SK-N-SH (cell line): ENCODE measurements around the gene GPC2. TPM values are rescaled to one million over a fixed set of nuclear protein-coding genes. Genes with fewer than 3 reads are reported as not detected.

ENCODE experiments used
- CTCF ChIA-PET: fragments of 300-600, 350-600 bp; formaldehyde crosslinking; extraction: SDS; loops from one replicate; lab custom pipeline; 2021; lab: Yijun Ruan, JAX
- POLR2A ChIA-PET: fragments of 350-600 bp; sonication (Branson Sonifier 250); formaldehyde crosslinking; extraction: SDS; loops from one replicate; lab custom pipeline; 2020; ENCODE audit warnings: antibody characterized with exemption, inconsistent platforms; lab: Yijun Ruan, JAX
- DNase-seq: peaks from one replicate; pipeline ENCODE4 v3.0.0; 2012
- H2AFZ ChIP-seq: fragments of 200-600 bp; sonication (generic); 2 replicates; pipeline ENCODE4 v1.8.1; 2016; ENCODE audit warnings: antibody characterized with exemption, mild to moderate bottlenecking, low read depth
- H3F3A ChIP-seq: fragments of 200-600 bp; sonication (generic); replicated peaks from 2 replicates; pipeline ENCODE3; 2016; ENCODE audit warnings: antibody characterized with exemption, mild to moderate bottlenecking; ENCODE audit not compliant: insufficient read depth
- H3K27ac ChIP-seq, 2 experiments: fragments of 200-500 bp in 1 of 2; fragments of 200-600 bp in 1 of 2; sonication (Bioruptor generic) in 1 of 2; sonication (generic), shearing (Covaris generic) in 1 of 2; 2 replicates each; pipeline versions ENCODE4 v1.5.1 to v1.6.1; 2014 to 2016; ENCODE audit warnings: low read depth in 2 of 2, inconsistent platforms in 1 of 2, low read length in 1 of 2, mild to moderate bottlenecking in 1 of 2, mixed read lengths in 1 of 2
- H3K27me3 ChIP-seq: fragments of 200-600 bp; sonication (generic), shearing (Covaris generic); 2 replicates; pipeline ENCODE4 v1.6.1; 2016; ENCODE audit warnings: mixed run types; ENCODE audit not compliant: insufficient read depth
- H3K36me3 ChIP-seq, 2 experiments: fragments of 200-500 bp in 1 of 2; fragments of 200-600 bp in 1 of 2; sonication (Bioruptor generic) in 1 of 2; sonication (generic) in 1 of 2; replicated peaks in 1 of 2; 2 replicates each; pipeline versions ENCODE3 to v1.5.1; 2014 to 2016; ENCODE audit warnings: low read length in 1 of 2, mild to moderate bottlenecking in 1 of 2; ENCODE audit not compliant: insufficient read depth in 2 of 2, control insufficient read depth in 1 of 2
- H3K4me1 ChIP-seq, 2 experiments: fragments of 200-500 bp in 1 of 2; fragments of 200-600 bp in 1 of 2; sonication (Bioruptor generic) in 1 of 2; sonication (generic), shearing (Covaris generic) in 1 of 2; 2 replicates each; pipeline versions ENCODE4 v1.5.1 to v1.6.1; 2014 to 2016; ENCODE audit warnings: low read depth in 1 of 2, low read length in 1 of 2, mixed run types in 1 of 2; ENCODE audit not compliant: insufficient read depth in 2 of 2, control insufficient read depth in 1 of 2
- H3K4me2 ChIP-seq: fragments of 200-600 bp; sonication (generic), shearing (Covaris generic); 2 replicates; pipeline ENCODE4 v1.6.1; 2017; ENCODE audit warnings: mixed run types
- H3K4me3 ChIP-seq, 2 experiments: fragments of 200-500 bp in 1 of 2; fragments of 200-600 bp in 1 of 2; sonication (Bioruptor generic) in 1 of 2; sonication (generic), shearing (Covaris generic) in 1 of 2; 2 replicates each; pipeline versions ENCODE4 v1.5.1 to v1.8.1; 2014 to 2016; ENCODE audit warnings: low read depth in 2 of 2, inconsistent platforms in 1 of 2, low read length in 1 of 2, mild to moderate bottlenecking in 1 of 2, mixed read lengths in 1 of 2, moderate library complexity in 1 of 2
- H3K79me2 ChIP-seq: fragments of 200-600 bp; sonication (generic); 2 replicates; pipeline ENCODE4 v1.8.1; 2017; ENCODE audit warnings: mild to moderate bottlenecking; ENCODE audit not compliant: insufficient read depth
- H3K9ac ChIP-seq: fragments of 200-600 bp; sonication (generic); 2 replicates; pipeline ENCODE4 v1.6.1; 2017; ENCODE audit warnings: mixed run types
- H3K9me2 ChIP-seq: fragments of 200-600 bp; sonication (generic); 2 replicates; pipeline ENCODE4 v1.6.1; 2017; ENCODE audit warnings: mixed run types
- H3K9me3 ChIP-seq: fragments of 200-600 bp; sonication (generic); 2 replicates; pipeline ENCODE4 v1.6.1; 2017; ENCODE audit warnings: mixed run types, mild to moderate bottlenecking, moderate library complexity
- H4K20me1 ChIP-seq: fragments of 200-600 bp; sonication (generic); 2 replicates; pipeline ENCODE4 v1.6.1; 2017; ENCODE audit warnings: mild to moderate bottlenecking, mixed run types; ENCODE audit not compliant: insufficient read depth
- CHD2 ChIP-seq: fragments of 150-350 bp; IDR thresholded peaks from 2 replicates; pipeline ENCODE4 v1.6.1; 2018; ENCODE audit warnings: low read length; ENCODE audit not compliant: partially characterized antibody
- ELF1 ChIP-seq: IDR thresholded peaks from 2 replicates; pipeline ENCODE4 v1.4.0; 2012
- EZH2phosphoT487 ChIP-seq: fragments of 200-600 bp; sonication (generic); IDR thresholded peaks from 2 replicates; pipeline ENCODE4 v1.6.1; 2017; ENCODE audit warnings: low read depth, mixed run types, mild to moderate bottlenecking, antibody characterized with exemption, moderate library complexity, borderline replicate concordance
- GABPA ChIP-seq: IDR thresholded peaks from 2 replicates; pipeline ENCODE4 v1.4.0; 2012; ENCODE audit warnings: low read depth, mild to moderate bottlenecking
- JUND ChIP-seq: IDR thresholded peaks from 2 replicates; pipeline ENCODE4 v1.4.0; 2012
- MXI1 ChIP-seq: IDR thresholded peaks from 2 replicates; pipeline ENCODE4 v1.6.1; 2012; ENCODE audit warnings: mild to moderate bottlenecking, low read depth, low read length, improper control_type of control experiment
- NRF1 ChIP-seq: IDR thresholded peaks from 2 replicates; pipeline ENCODE4 v1.6.1; 2012; ENCODE audit warnings: low read depth, mild to moderate bottlenecking, low read length
- POLR2AphosphoS5 ChIP-seq: IDR thresholded peaks from 2 replicates; pipeline ENCODE4 v1.6.1; 2012; ENCODE audit warnings: low read depth, low read length
- SIN3A ChIP-seq: IDR thresholded peaks from 2 replicates; pipeline ENCODE4 v1.6.1; 2012; ENCODE audit warnings: low read depth, mild to moderate bottlenecking, low read length, moderate library complexity, borderline replicate concordance
- TAF1 ChIP-seq: IDR thresholded peaks from 2 replicates; pipeline ENCODE4 v1.6.1; 2012; ENCODE audit warnings: low read depth, mild to moderate bottlenecking, low read length, moderate library complexity, borderline replicate concordance
- TCF12 ChIP-seq: IDR thresholded peaks from 2 replicates; pipeline ENCODE4 v1.4.0; 2012
- TEAD4 ChIP-seq: IDR thresholded peaks from 2 replicates; pipeline ENCODE4 v1.4.0; 2012; ENCODE audit warnings: mild to moderate bottlenecking, borderline replicate concordance; ENCODE audit not compliant: insufficient read depth
- YY1 ChIP-seq: IDR thresholded peaks from 2 replicates; pipeline ENCODE4 v1.4.0; 2012; ENCODE audit warnings: low read depth, mild to moderate bottlenecking
- WGBS: methylation state at CpG from one replicate; pipeline ENCODE4 v1.1.6; 2017; ENCODE audit warnings: low lambda C conversion rate; 5-methylcytosine and 5-hydroxymethylcytosine counted together
- polyA plus RNA-seq, 3 experiments: library from polyadenylated mRNA; depleted of rRNA; stranded (reverse); fragments of >200 nt; gene quantifications; 2 replicates each; pipeline ENCODE4 v1.2.3, GENCODE V29; 2012
- TF ChIP-seq, protein P1 (sequence below): IDR thresholded peaks from 2 replicates; pipeline ENCODE4 v1.4.0; 2012; ENCODE audit warnings: low read depth, borderline replicate concordance
- TF ChIP-seq, protein P2 (sequence below): IDR thresholded peaks from 2 replicates; pipeline ENCODE4 v1.4.0; 2012; ENCODE audit warnings: low read depth
- TF ChIP-seq, protein P3 (sequence below): IDR thresholded peaks from 2 replicates; pipeline ENCODE4; 2012
- TF ChIP-seq, protein P4 (sequence below): fragments of 200-600 bp; sonication (generic); IDR thresholded peaks from 2 replicates; pipeline ENCODE4 v1.6.1; 2017; ENCODE audit warnings: antibody characterized with exemption, mild to moderate bottlenecking, moderate library complexity
- TF ChIP-seq, protein P5 (sequence below): fragments of 150-350 bp; IDR thresholded peaks from 2 replicates; pipeline ENCODE4 v1.6.1; 2017; ENCODE audit warnings: antibody characterized with exemption, low read length, low read depth, borderline replicate concordance
- TF ChIP-seq, protein P6 (sequence below): fragments of 150-350 bp; IDR thresholded peaks from 2 replicates; pipeline ENCODE4 v1.6.1; 2016; ENCODE audit warnings: mild to moderate bottlenecking, low read depth, low read length
- TF ChIP-seq, protein P7 (sequence below): IDR thresholded peaks from 2 replicates; pipeline ENCODE4 v1.4.0; 2012; ENCODE audit warnings: low read depth, borderline replicate concordance

Gene GPC2
- polyA plus RNA-seq, 1 of the 3 experiments (the other 2 are of a cell fraction): 12.9 TPM

DNA sequence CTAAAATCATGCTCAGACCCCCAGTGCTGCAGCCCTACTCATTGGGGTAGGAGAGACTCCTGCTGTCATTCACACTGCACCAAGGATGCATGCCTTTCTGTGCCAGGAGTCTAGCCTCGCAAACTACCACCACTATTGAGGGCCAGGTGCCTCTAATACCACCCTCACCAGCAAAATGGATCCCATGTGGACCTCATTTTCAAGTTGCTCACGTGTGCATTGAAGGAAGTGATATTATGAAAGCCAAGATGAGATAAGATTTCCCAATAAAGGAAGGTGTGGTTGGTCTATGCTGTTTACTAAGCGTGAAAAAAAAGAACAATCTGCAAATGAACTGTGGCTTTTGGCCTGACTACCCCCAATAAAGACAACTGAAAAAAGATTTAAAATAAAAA, 35.6 kb downstream of the GPC2 start:
- no peak for DNase-seq
- no peaks in the 10 kb centered on the region for H3K9me2 ChIP-seq
- peaks cover 1% of the 10 kb centered on the region for H3F3A ChIP-seq
- no peaks in the 10 kb centered on the region for H3K79me2 ChIP-seq
- H3K4me1 ChIP-seq: no peaks in the 10 kb centered on the region
- no peak for TF ChIP-seq GABPA
- TF ChIP-seq, protein P1, sequence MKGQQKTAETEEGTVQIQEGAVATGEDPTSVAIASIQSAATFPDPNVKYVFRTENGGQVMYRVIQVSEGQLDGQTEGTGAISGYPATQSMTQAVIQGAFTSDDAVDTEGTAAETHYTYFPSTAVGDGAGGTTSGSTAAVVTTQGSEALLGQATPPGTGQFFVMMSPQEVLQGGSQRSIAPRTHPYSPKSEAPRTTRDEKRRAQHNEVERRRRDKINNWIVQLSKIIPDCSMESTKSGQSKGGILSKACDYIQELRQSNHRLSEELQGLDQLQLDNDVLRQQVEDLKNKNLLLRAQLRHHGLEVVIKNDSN: no peak
- TF ChIP-seq ELF1: no peak
- TF ChIP-seq NRF1: no peak
- no peak for TF ChIP-seq EZH2phosphoT487
- TF ChIP-seq SIN3A: no peak
- TF ChIP-seq, protein P2, sequence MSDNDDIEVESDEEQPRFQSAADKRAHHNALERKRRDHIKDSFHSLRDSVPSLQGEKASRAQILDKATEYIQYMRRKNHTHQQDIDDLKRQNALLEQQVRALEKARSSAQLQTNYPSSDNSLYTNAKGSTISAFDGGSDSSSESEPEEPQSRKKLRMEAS: no peak
- TF ChIP-seq TEAD4: no peak
- no peak for TF ChIP-seq TAF1
- TF ChIP-seq, protein P3, sequence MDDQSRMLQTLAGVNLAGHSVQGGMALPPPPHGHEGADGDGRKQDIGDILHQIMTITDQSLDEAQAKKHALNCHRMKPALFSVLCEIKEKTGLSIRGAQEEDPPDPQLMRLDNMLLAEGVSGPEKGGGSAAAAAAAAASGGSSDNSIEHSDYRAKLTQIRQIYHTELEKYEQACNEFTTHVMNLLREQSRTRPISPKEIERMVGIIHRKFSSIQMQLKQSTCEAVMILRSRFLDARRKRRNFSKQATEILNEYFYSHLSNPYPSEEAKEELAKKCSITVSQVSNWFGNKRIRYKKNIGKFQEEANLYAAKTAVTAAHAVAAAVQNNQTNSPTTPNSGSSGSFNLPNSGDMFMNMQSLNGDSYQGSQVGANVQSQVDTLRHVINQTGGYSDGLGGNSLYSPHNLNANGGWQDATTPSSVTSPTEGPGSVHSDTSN: no peak
- TF ChIP-seq, protein P4, sequence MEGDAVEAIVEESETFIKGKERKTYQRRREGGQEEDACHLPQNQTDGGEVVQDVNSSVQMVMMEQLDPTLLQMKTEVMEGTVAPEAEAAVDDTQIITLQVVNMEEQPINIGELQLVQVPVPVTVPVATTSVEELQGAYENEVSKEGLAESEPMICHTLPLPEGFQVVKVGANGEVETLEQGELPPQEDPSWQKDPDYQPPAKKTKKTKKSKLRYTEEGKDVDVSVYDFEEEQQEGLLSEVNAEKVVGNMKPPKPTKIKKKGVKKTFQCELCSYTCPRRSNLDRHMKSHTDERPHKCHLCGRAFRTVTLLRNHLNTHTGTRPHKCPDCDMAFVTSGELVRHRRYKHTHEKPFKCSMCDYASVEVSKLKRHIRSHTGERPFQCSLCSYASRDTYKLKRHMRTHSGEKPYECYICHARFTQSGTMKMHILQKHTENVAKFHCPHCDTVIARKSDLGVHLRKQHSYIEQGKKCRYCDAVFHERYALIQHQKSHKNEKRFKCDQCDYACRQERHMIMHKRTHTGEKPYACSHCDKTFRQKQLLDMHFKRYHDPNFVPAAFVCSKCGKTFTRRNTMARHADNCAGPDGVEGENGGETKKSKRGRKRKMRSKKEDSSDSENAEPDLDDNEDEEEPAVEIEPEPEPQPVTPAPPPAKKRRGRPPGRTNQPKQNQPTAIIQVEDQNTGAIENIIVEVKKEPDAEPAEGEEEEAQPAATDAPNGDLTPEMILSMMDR: no peak
- TF ChIP-seq TCF12: no peak
- TF ChIP-seq, protein P5, sequence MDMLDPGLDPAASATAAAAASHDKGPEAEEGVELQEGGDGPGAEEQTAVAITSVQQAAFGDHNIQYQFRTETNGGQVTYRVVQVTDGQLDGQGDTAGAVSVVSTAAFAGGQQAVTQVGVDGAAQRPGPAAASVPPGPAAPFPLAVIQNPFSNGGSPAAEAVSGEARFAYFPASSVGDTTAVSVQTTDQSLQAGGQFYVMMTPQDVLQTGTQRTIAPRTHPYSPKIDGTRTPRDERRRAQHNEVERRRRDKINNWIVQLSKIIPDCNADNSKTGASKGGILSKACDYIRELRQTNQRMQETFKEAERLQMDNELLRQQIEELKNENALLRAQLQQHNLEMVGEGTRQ: no peak
- no peak for TF ChIP-seq MXI1
- TF ChIP-seq, protein P6, sequence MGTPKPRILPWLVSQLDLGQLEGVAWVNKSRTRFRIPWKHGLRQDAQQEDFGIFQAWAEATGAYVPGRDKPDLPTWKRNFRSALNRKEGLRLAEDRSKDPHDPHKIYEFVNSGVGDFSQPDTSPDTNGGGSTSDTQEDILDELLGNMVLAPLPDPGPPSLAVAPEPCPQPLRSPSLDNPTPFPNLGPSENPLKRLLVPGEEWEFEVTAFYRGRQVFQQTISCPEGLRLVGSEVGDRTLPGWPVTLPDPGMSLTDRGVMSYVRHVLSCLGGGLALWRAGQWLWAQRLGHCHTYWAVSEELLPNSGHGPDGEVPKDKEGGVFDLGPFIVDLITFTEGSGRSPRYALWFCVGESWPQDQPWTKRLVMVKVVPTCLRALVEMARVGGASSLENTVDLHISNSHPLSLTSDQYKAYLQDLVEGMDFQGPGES: no peak
- TF ChIP-seq POLR2AphosphoS5: no peak
- TF ChIP-seq, protein P7, sequence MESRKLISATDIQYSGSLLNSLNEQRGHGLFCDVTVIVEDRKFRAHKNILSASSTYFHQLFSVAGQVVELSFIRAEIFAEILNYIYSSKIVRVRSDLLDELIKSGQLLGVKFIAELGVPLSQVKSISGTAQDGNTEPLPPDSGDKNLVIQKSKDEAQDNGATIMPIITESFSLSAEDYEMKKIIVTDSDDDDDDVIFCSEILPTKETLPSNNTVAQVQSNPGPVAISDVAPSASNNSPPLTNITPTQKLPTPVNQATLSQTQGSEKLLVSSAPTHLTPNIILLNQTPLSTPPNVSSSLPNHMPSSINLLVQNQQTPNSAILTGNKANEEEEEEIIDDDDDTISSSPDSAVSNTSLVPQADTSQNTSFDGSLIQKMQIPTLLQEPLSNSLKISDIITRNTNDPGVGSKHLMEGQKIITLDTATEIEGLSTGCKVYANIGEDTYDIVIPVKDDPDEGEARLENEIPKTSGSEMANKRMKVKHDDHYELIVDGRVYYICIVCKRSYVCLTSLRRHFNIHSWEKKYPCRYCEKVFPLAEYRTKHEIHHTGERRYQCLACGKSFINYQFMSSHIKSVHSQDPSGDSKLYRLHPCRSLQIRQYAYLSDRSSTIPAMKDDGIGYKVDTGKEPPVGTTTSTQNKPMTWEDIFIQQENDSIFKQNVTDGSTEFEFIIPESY: no peak
- no peak for TF ChIP-seq YY1
- TF ChIP-seq CHD2: no peak
- no peak for TF ChIP-seq JUND
- WGBS: 75% methylated on average over 3 of the region's 3 CpGs
- H3K36me3 ChIP-seq: no peaks in the 10 kb centered on the region
- H4K20me1 ChIP-seq: no peaks in the 10 kb centered on the region
- H3K4me3 ChIP-seq: no peak overlapping the region
- no peak overlapping the region for H2AFZ ChIP-seq
- H3K9ac ChIP-seq: no peak overlapping the region
- POLR2A ChIA-PET: no interaction called here
- no peaks in the 10 kb centered on the region for H3K9me3 ChIP-seq
- H3K27ac ChIP-seq: no peak overlapping the region
- H3K4me2 ChIP-seq: no peak overlapping the region
- CTCF ChIA-PET: interaction anchor here (1.2 to 5.7 kb wide), 2 partner anchors 11 to 49 kb away, joined by 4 to 77 read pairs; no protein-coding TSS in a partner anchor
- no peaks in the 10 kb centered on the region for H3K27me3 ChIP-seq
